ENCODE data around the gene ZSCAN22.

ZSCAN22 gene

DNA sequence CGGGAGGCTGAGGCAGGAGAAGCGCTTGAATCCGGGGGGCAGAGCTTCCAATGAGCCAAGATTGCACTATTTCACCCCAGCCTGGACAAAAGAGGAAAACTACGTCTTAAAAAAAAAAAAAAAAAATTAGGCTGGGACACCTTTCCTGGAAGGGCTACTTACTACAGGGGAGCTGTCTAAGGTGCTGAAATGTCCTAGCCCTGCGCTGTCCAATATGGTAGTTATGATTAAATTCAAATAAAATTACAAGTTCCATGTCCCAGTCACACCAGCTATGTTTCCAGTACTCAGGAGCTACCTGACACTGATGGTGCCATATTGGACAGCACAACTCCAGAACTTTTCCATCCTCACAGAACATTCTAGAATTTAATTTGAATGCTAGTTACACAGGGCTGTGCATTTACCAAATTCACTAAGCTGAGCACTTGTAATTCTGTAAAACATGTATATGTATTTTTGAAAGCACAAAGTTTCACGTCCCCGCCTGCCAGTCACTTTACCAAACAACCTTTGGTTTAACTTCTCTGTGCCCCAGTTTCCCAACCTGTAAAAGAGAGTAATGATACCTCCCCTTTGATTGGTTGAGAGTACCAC, 9.2 kb upstream of the ZSCAN22 start:
- no peak overlapping the region for H2AK5ac ChIP-seq (ENCODE audit: low read depth, low read length)
- peak; percentile 48 for DNase-seq (ENCODE audit: low spot score)
- no peak overlapping the region for H2AFZ ChIP-seq (ENCODE audit: low read length)
- peaks cover 2% of the 10 kb centered on the region for H3K79me1 ChIP-seq (ENCODE audit: low read depth, low read length)
- H3K23ac ChIP-seq (ENCODE audit: low read depth, low read length, poor library complexity): no peak overlapping the region
- H3K18ac ChIP-seq (ENCODE audit: low read length): no peak overlapping the region
- no peak overlapping the region for H2BK5ac ChIP-seq (ENCODE audit: low read length)
- H3K27ac ChIP-seq (replicated peaks; ENCODE audit: low read length): no peak overlapping the region
- H3K4me1 ChIP-seq (ENCODE audit: control insufficient read depth in 2 of 2, insufficient read depth in 1 of 2, low read depth in 1 of 2, low read length in 2 of 2): no peaks in the 10 kb centered on the region
- H4K91ac ChIP-seq (ENCODE audit: low read depth, low read length, poor library complexity): no peak overlapping the region
- H2BK12ac ChIP-seq (ENCODE audit: low read length): no peak overlapping the region
- no peak overlapping the region for H3K4ac ChIP-seq (ENCODE audit: low read length)
- no CpG with 5 or more reads among the region's 7 CpGs for WGBS, 2 donors (ENCODE audit: extremely low coverage in 2 of 2, insufficient read length in 2 of 2, insufficient replicate concordance in 1 of 2)
- peaks cover 0 to under 1% of the 10 kb centered on the region in 2 donors for H3K9me3 ChIP-seq (replicated peaks in 1 of 2; ENCODE audit: control insufficient read depth in 2 of 2, insufficient read depth in 1 of 2, low read depth in 1 of 2, low read length in 2 of 2)
- no peak overlapping the region for H3K4me3 ChIP-seq (ENCODE audit: low read length in 2 of 2)
- no peak overlapping the region for H3K14ac ChIP-seq (ENCODE audit: low read length)
- no peak overlapping the region for H3K9ac ChIP-seq (ENCODE audit: low read depth, low read length, poor library complexity)
- H4K8ac ChIP-seq (ENCODE audit: low read depth, low read length): no peak overlapping the region
- no peak overlapping the region for H3K4me2 ChIP-seq (ENCODE audit: insufficient read depth, low read length, poor library complexity, severe bottlenecking)
- H2BK15ac ChIP-seq (ENCODE audit: low read length): no peak overlapping the region
- H3K36me3 ChIP-seq (replicated peaks in 1 of 2; ENCODE audit: control insufficient read depth in 2 of 2, insufficient read depth in 2 of 2, low read length in 2 of 2): peaks cover 28 to 69% of the 10 kb centered on the region in 2 donors
- H2BK120ac ChIP-seq (ENCODE audit: low read depth, low read length): no peak overlapping the region
- no peaks in the 10 kb centered on the region for H3K27me3 ChIP-seq (ENCODE audit: control insufficient read depth in 3 of 3, insufficient read depth in 3 of 3, low read depth in 1 of 3, low read length in 3 of 3)

DNA sequence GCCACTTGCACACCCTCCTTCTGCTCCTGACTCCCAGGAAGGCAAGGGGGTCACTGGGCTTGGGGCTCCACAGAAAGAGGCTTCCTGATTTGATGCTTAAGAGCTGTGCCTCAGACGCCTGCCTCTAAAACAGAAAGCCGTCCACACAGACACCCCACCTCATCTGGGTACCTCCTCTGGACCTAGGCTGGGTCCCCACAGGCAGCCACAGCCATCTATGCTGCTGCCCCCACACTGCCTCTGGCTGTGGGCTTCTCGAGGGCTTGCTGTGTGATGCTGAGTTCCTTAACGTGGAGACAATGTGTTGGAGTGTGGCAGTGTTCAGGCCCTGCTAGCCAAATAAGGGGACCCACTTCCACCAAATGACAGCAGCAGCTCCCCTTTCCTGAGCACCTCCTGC, 8.5 kb upstream of the ZSCAN22 start:
- Histone ChIP-seq H3K79me1 (ENCODE audit: low read depth, low read length) (peaks cover 2% of the 10 kb centered on the region), H2AK5ac (ENCODE audit: low read depth, low read length) (no peak overlapping the region)
- no peak for DNase-seq (ENCODE audit: low spot score)

GRCh38 chr19:58319241-58319640, 7.6 kb upstream of the ZSCAN22 start:
- no peak overlapping the region for H4K91ac ChIP-seq (ENCODE audit: low read depth, low read length, poor library complexity)
- H3K4ac ChIP-seq (ENCODE audit: low read length): no peak overlapping the region
- H3K27ac ChIP-seq (replicated peaks; ENCODE audit: low read length): no peak overlapping the region
- H3K79me1 ChIP-seq (ENCODE audit: low read depth, low read length): peaks cover 2% of the 10 kb centered on the region
- no peaks in the 10 kb centered on the region for H3K9me3 ChIP-seq (replicated peaks in 1 of 2; ENCODE audit: control insufficient read depth in 2 of 2, insufficient read depth in 1 of 2, low read depth in 1 of 2, low read length in 2 of 2)
- no peak overlapping the region for H2BK5ac ChIP-seq (ENCODE audit: low read length)
- H3K36me3 ChIP-seq (replicated peaks in 1 of 2; ENCODE audit: control insufficient read depth in 2 of 2, insufficient read depth in 2 of 2, low read length in 2 of 2): peaks cover 23 to 57% of the 10 kb centered on the region in 2 donors
- peak overlapping the region; percentile 17 for H3K23ac ChIP-seq (ENCODE audit: low read depth, low read length, poor library complexity)
- no peak overlapping the region for H2AFZ ChIP-seq (ENCODE audit: low read length)
- no peak overlapping the region for H2BK15ac ChIP-seq (ENCODE audit: low read length)
- WGBS, 2 donors (ENCODE audit: extremely low coverage in 2 of 2, insufficient read length in 2 of 2, insufficient replicate concordance in 1 of 2): no CpG with 5 or more reads among the region's 10 CpGs
- no peak overlapping the region for H2BK120ac ChIP-seq (ENCODE audit: low read depth, low read length)
- no peak overlapping the region for H3K4me2 ChIP-seq (ENCODE audit: insufficient read depth, low read length, poor library complexity, severe bottlenecking)
- H3K27me3 ChIP-seq (ENCODE audit: control insufficient read depth in 3 of 3, insufficient read depth in 3 of 3, low read depth in 1 of 3, low read length in 3 of 3): no peaks in the 10 kb centered on the region
- H3K18ac ChIP-seq (ENCODE audit: low read length): no peak overlapping the region
- no peak overlapping the region for H4K8ac ChIP-seq (ENCODE audit: low read depth, low read length)
- H3K4me3 ChIP-seq (ENCODE audit: low read length in 2 of 2): no peak overlapping the region
- DNase-seq (ENCODE audit: low spot score): no peak
- no peak overlapping the region for H2AK5ac ChIP-seq (ENCODE audit: low read depth, low read length)
- H3K4me1 ChIP-seq (ENCODE audit: control insufficient read depth in 2 of 2, insufficient read depth in 1 of 2, low read depth in 1 of 2, low read length in 2 of 2): no peaks in the 10 kb centered on the region
- H2BK12ac ChIP-seq (ENCODE audit: low read length): no peak overlapping the region
- peak overlapping the region; percentile 1 for H3K9ac ChIP-seq (ENCODE audit: low read depth, low read length, poor library complexity)
- H3K14ac ChIP-seq (ENCODE audit: low read length): no peak overlapping the region

More for the DNA sequence above, 8.5 kb upstream of the ZSCAN22 start:
- no CpG with 5 or more reads among the region's 4 CpGs for WGBS, 2 donors (ENCODE audit: extremely low coverage in 2 of 2, insufficient read length in 2 of 2, insufficient replicate concordance in 1 of 2)
- no peak overlapping the region for H2BK12ac ChIP-seq (ENCODE audit: low read length)
- H2AFZ ChIP-seq (ENCODE audit: low read length): no peak overlapping the region
- H3K9me3 ChIP-seq (replicated peaks in 1 of 2; ENCODE audit: control insufficient read depth in 2 of 2, insufficient read depth in 1 of 2, low read depth in 1 of 2, low read length in 2 of 2): no peaks in the 10 kb centered on the region
- no peak overlapping the region for H3K27ac ChIP-seq (replicated peaks; ENCODE audit: low read length)
- H4K91ac ChIP-seq (ENCODE audit: low read depth, low read length, poor library complexity): no peak overlapping the region
- no peak overlapping the region for H3K9ac ChIP-seq (ENCODE audit: low read depth, low read length, poor library complexity)
- no peak overlapping the region for H3K14ac ChIP-seq (ENCODE audit: low read length)
- no peak overlapping the region for H3K18ac ChIP-seq (ENCODE audit: low read length)
- H3K4me1 ChIP-seq (ENCODE audit: control insufficient read depth in 2 of 2, insufficient read depth in 1 of 2, low read depth in 1 of 2, low read length in 2 of 2): no peaks in the 10 kb centered on the region
- no peak overlapping the region for H2BK5ac ChIP-seq (ENCODE audit: low read length)
- peaks cover 26 to 67% of the 10 kb centered on the region in 2 donors for H3K36me3 ChIP-seq (replicated peaks in 1 of 2; ENCODE audit: control insufficient read depth in 2 of 2, insufficient read depth in 2 of 2, low read length in 2 of 2)
- no peak overlapping the region for H2BK120ac ChIP-seq (ENCODE audit: low read depth, low read length)
- no peaks in the 10 kb centered on the region for H3K27me3 ChIP-seq (ENCODE audit: control insufficient read depth in 3 of 3, insufficient read depth in 3 of 3, low read depth in 1 of 3, low read length in 3 of 3)
- H2BK15ac ChIP-seq (ENCODE audit: low read length): no peak overlapping the region
- H4K8ac ChIP-seq (ENCODE audit: low read depth, low read length): no peak overlapping the region
- H3K4me2 ChIP-seq (ENCODE audit: insufficient read depth, low read length, poor library complexity, severe bottlenecking): no peak overlapping the region
- no peak overlapping the region for H3K4ac ChIP-seq (ENCODE audit: low read length)
- no peak overlapping the region for H3K4me3 ChIP-seq (ENCODE audit: low read length in 2 of 2)
- H3K23ac ChIP-seq (ENCODE audit: low read depth, low read length, poor library complexity): no peak overlapping the region

DNA sequence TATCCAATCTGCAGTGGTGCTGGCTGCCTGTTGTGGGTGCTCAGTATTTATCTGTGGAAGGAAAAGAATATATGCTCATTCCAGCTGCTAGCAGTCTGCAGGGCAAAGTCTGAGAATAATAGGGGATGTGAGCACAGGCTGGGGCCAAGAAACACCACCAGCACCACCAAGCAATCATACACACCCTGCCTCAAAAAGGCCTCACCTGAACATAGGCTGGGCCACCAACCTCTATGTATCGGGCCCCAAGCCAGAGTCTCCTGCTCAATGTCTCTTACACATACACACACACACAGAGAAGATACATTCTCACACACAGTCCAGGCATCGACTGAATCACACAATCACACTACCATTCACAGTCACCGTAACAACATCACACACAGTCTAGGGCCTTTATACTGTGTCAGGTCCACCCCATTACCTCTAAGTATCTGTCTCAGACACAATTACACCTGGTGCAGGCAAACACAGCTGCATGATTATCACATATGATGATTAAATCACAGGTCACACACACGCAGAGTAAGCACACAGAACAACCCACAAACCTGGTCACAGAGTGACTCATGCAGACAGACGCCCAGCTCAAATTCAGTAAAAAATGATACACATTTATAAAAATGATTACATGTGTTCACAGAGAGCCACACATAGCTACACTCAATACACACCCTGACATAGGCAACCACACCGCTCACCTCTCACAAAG, 1.3 kb upstream of the ZSCAN22 start:
- WGBS, 2 donors (ENCODE audit: extremely low coverage in 2 of 2, insufficient read length in 2 of 2, insufficient replicate concordance in 1 of 2): no CpG with 5 or more reads among the region's 6 CpGs
- Histone ChIP-seq H3K27ac (replicated peaks; ENCODE audit: low read length) (no peak overlapping the region), H3K4me2 (ENCODE audit: insufficient read depth, low read length, poor library complexity, severe bottlenecking) (peak overlapping the region; percentile 95), H3K4me3 (ENCODE audit: low read length in 2 of 2) (peak overlapping the region in 1 of 2 donors; percentile 74), H2BK15ac (ENCODE audit: low read length) (no peak overlapping the region), H2BK120ac (ENCODE audit: low read depth, low read length) (no peak overlapping the region), H3K9ac (ENCODE audit: low read depth, low read length, poor library complexity) (no peak overlapping the region), H2AK5ac (ENCODE audit: low read depth, low read length) (no peak overlapping the region), H3K23ac (ENCODE audit: low read depth, low read length, poor library complexity) (no peak overlapping the region), H3K9me3 (replicated peaks in 1 of 2; ENCODE audit: control insufficient read depth in 2 of 2, insufficient read depth in 1 of 2, low read depth in 1 of 2, low read length in 2 of 2) (no peaks in the 10 kb centered on the region), H3K79me1 (ENCODE audit: low read depth, low read length) (peaks cover 7% of the 10 kb centered on the region), H4K91ac (ENCODE audit: low read depth, low read length, poor library complexity) (no peak overlapping the region), H2BK12ac (ENCODE audit: low read length) (no peak overlapping the region), H4K8ac (ENCODE audit: low read depth, low read length) (no peak overlapping the region), H3K27me3 (ENCODE audit: control insufficient read depth in 3 of 3, insufficient read depth in 3 of 3, low read depth in 1 of 3, low read length in 3 of 3) (no peaks in the 10 kb centered on the region), H3K14ac (ENCODE audit: low read length) (no peak overlapping the region), H2BK5ac (ENCODE audit: low read length) (no peak overlapping the region), H3K4ac (ENCODE audit: low read length) (no peak overlapping the region), H3K4me1 (ENCODE audit: control insufficient read depth in 2 of 2, insufficient read depth in 1 of 2, low read depth in 1 of 2, low read length in 2 of 2) (peaks cover 5 to 8% of the 10 kb centered on the region in 2 donors), H3K18ac (ENCODE audit: low read length) (no peak overlapping the region), H2AFZ (ENCODE audit: low read length) (no peak overlapping the region), H3K36me3 (replicated peaks in 1 of 2; ENCODE audit: control insufficient read depth in 2 of 2, insufficient read depth in 2 of 2, low read length in 2 of 2) (peaks cover 4 to 25% of the 10 kb centered on the region in 2 donors)
- no peak for DNase-seq (ENCODE audit: low spot score)

All from neuronal stem cell (in vitro differentiated cells).